ENCODE data around the gene RANBP1. TPM values are rescaled to one million over a fixed set of nuclear protein-coding genes. Genes with fewer than 3 reads are reported as not detected.

The RANBP1 gene
- total and polyA plus RNA-seq, 9 of the 15 experiments (the other 6 are each of a cell fraction or from before 2014, with no cell fraction given), result 162 to 2,891 (median 1,289) TPM

GRCh38 chr22:20084547-20085413, 31.1 kb upstream of the RANBP1 start:
- Histone ChIP-seq H3K4me3 (peak overlapping the region; percentile 3; the same call in 1 of the 2 replicates), H3K36me3 (ENCODE audit: control insufficient read depth, insufficient read depth, low read length) (peaks cover 83% of the 10 kb centered on the region), H3K27me3 (ENCODE audit: control insufficient read depth in 2 of 2, insufficient read depth in 2 of 2, low read length in 2 of 2) (no peaks in the 10 kb centered on the region), H2AFZ (ENCODE audit: low read depth, low read length) (peak overlapping the region; percentile 76), H3K79me2 (ENCODE audit: control insufficient read depth, insufficient read depth, low read length) (peaks cover 93% of the 10 kb centered on the region), H3K4me1 (replicated peaks in 1 of 2; ENCODE audit: control insufficient read depth in 2 of 2, insufficient read depth in 2 of 2, low read length in 2 of 2) (peaks cover 40 to 56% of the 10 kb centered on the region in 2 experiments), H3K9ac (ENCODE audit: insufficient read depth in 1 of 2, low read depth in 2 of 2, low read length in 2 of 2) (peak overlapping the region; percentile 73 to 90), H3K9me3 (replicated peaks; ENCODE audit: control insufficient read depth, insufficient read depth, low read depth, low read length) (no peaks in the 10 kb centered on the region), H4K20me1 (replicated peaks; ENCODE audit: control insufficient read depth, insufficient read depth, low read length) (peaks cover 33% of the 10 kb centered on the region), H3K9me1 (ENCODE audit: control insufficient read depth, insufficient read depth, low read length) (peaks cover 16% of the 10 kb centered on the region), H3K4me2 (ENCODE audit: insufficient read depth, low read length) (peak overlapping the region; percentile 76), H3K27ac (ENCODE audit: extremely low read depth, low read depth, low read length) (peak overlapping the region; percentile 76)
- DNase-seq (ENCODE audit: extremely low read depth in 1 of 4, low spot score in 3 of 4) (peak; percentile 94 to 97 (median 96)), ATAC-seq (peak; percentile 78), FAIRE-seq (peak; percentile 81)
- POLR2A ChIA-PET, result interaction anchor here (0.7 to 19.4 kb wide), 5 partner anchors 8 to 101 kb away, joined by 3 to 513 read pairs (median 6); partner anchors contain the start of genes RANBP1 and TRMT2A
- in situ Hi-C loops (cut with MboI), result loop anchor here (5.0 kb wide), 1 partner anchor 112 kb away; no protein-coding TSS in a partner anchor
- intact Hi-C loops (cut with micrococcal nuclease), result loop anchor here (1.0 kb wide), 3 partner anchors 59 to 114 kb away; partner anchors contain the start of gene TANGO2
- WGBS (ENCODE audit: insufficient coverage, low coverage, missing lambda C conversion rate), result 28% methylated on average over 23 of the region's 23 CpGs
- BruUV-seq (replicated peaks), result no TSS peak
- CTCF ChIA-PET (ENCODE audit: low intra/inter-chr PET ratio), result interaction anchor here (0.6 to 2.8 kb wide), 3 partner anchors 114 to 367 kb away, joined by 3 to 19 read pairs (median 6); no protein-coding TSS in a partner anchor
- TF ChIP-seq ZNF445 (CRISPR knock-in tag; IDR thresholded peaks at IDR 0.05; ENCODE audit: low read depth) (no peak), PTBP1 (IDR thresholded peaks at IDR 0.05; ENCODE audit: low read depth, low read length) (no peak), CCAR2 (IDR thresholded peaks at IDR 0.05; ENCODE audit: low read depth, low read length) (0 out of 2 replicates have a peak, but pooled peaks have one; percentile 58), HDGF (IDR thresholded peaks at IDR 0.05) (no peak), PYGO2 (tag; IDR thresholded peaks at IDR 0.05) (no peak; the same call in 1 of the 2 replicates), ELF2 (CRISPR knock-in tag; IDR thresholded peaks at IDR 0.05) (peak; percentile 71), BRF1 (IDR thresholded peaks at IDR 0.05; ENCODE audit: borderline replicate concordance, extremely low read depth, insufficient read length) (no peak), ZNF124 (CRISPR knock-in tag; IDR thresholded peaks at IDR 0.05) (no peak), CEBPZ (IDR thresholded peaks at IDR 0.05; ENCODE audit: borderline replicate concordance, low read depth, low read length) (no peak), MNT (conservative IDR thresholded peaks at IDR 0.05) (no peak), BDP1 (IDR thresholded peaks at IDR 0.05; ENCODE audit: insufficient read depth, insufficient read length) (no peak)
- TF ChIP-seq, protein P1, sequence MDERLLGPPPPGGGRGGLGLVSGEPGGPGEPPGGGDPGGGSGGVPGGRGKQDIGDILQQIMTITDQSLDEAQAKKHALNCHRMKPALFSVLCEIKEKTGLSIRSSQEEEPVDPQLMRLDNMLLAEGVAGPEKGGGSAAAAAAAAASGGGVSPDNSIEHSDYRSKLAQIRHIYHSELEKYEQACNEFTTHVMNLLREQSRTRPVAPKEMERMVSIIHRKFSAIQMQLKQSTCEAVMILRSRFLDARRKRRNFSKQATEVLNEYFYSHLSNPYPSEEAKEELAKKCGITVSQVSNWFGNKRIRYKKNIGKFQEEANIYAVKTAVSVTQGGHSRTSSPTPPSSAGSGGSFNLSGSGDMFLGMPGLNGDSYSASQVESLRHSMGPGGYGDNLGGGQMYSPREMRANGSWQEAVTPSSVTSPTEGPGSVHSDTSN (CRISPR knock-in tag; IDR thresholded peaks at IDR 0.05; ENCODE audit: low read depth), result no peak
- TF ChIP-seq, protein P1 (tag; conservative IDR thresholded peaks at IDR 0.05; ENCODE audit: low read depth), result no peak

All from K562 (cell line).